GM21737 (cell line): ENCODE measurements around the gene GMIP.

Experiments used
- ATAC-seq: cut with Tn5 transposase; IDR thresholded peaks from one replicate; pipeline ENCODE4 v1.9.1; 2021; ENCODE audit warnings: mild to moderate bottlenecking, moderate library complexity; ENCODE audit not compliant: unreplicated experiment

Gene GMIP

GRCh38 chr19:19661141-19661674 lies 17.8 kb upstream of the GMIP start:
- no peak for ATAC-seq

GRCh38 chr19:19659646-19660245 lies 16.3 kb upstream of the GMIP start:
- no peak for ATAC-seq

- no peak for ATAC-seq
Measured at GRCh38 chr19:19657397-19657783, 13.9 kb upstream of the GMIP start.

GRCh38 chr19:19656451-19657396 lies 13.3 kb upstream of the GMIP start:
- ATAC-seq = no peak

GRCh38 chr19:19655641-19656343 lies 12.3 kb upstream of the GMIP start:
- ATAC-seq = no peak

- ATAC-seq = no peak
Measured at GRCh38 chr19:19655051-19655594, 11.7 kb upstream of the GMIP start.

- ATAC-seq = no peak
Measured at GRCh38 chr19:19654441-19654840, 11.0 kb upstream of the GMIP start.

- no peak for ATAC-seq
Measured at GRCh38 chr19:19653597-19654147, 10.2 kb upstream of the GMIP start.

GRCh38 chr19:19652482-19653295 lies 9.2 kb upstream of the GMIP start:
- ATAC-seq = no peak

GRCh38 chr19:19651076-19651475 lies 7.6 kb upstream of the GMIP start:
- ATAC-seq = no peak

- ATAC-seq = no peak
Measured at GRCh38 chr19:19650331-19650730, 6.9 kb upstream of the GMIP start.

- ATAC-seq = no peak
Measured at GRCh38 chr19:19649580-19649995, 6.1 kb upstream of the GMIP start.

GRCh38 chr19:19649155-19649554 lies 5.7 kb upstream of the GMIP start:
- no peak for ATAC-seq

- no peak for ATAC-seq
Measured at GRCh38 chr19:19647037-19647835, 3.8 kb upstream of the GMIP start.

- ATAC-seq = no peak
Measured at GRCh38 chr19:19645233-19645870, 1.9 kb upstream of the GMIP start.

- no peak for ATAC-seq
Measured at GRCh38 chr19:19644054-19644388, 564 bp upstream of the GMIP start.

- ATAC-seq = no peak
Measured at GRCh38 chr19:19642506-19643157, 825 bp downstream of the GMIP start.

- ATAC-seq = no peak
Measured at GRCh38 chr19:19637523-19638251, 5.8 kb downstream of the GMIP start.
